ENCODE results near the gene KLHL33.

Gene KLHL33

DNA sequence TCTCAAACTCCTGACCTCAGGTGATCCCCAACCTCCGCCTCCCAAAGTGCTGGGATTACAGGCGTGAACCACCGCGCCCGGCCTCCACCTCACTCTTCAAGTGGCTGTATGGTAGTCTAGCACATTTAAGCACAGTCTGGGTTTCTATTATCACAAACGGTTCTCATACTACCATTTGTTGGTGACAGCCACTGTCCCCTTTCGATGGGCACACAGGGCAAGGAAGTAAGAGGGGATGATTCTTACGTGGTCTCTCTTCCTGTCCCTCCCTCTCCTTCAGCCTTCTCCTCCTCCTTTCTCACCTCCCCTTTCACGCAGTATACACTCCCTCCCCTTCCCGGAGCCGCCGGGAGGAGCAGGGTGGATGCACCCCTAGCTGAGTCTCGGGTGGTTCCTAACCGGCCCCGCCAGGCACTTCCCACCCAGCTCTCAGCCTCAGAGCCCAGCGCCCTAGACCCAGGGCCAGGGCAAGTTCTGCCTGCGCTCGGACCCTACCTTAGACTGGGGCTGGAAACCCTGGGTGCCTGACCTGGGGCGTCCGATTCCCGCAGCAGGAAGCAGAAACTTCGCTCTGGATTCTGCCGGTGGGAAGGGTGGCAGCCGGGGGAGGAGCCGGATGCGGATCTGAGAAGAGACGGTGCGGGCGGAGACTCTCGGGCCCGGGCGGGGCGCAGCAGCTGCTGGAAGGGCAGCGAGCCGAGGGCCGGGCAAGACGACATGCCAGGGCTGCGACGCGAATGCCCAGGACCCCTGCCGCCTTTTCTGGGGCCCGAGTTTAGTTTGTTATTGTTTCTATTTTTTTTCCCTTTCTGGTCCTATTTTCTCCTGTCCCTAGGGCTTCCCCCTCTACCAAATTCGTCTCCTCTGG lies 22.9 kb downstream of the KLHL33 start, which contains the start of gene TEP1:
TSS of gene TEP1 (minus strand) at position 626 of the 868 bp plus-strand sequence. CDS start 5,062 bp downstream, outside the sequence.
- DNase-seq = peak; percentile 72

DNA sequence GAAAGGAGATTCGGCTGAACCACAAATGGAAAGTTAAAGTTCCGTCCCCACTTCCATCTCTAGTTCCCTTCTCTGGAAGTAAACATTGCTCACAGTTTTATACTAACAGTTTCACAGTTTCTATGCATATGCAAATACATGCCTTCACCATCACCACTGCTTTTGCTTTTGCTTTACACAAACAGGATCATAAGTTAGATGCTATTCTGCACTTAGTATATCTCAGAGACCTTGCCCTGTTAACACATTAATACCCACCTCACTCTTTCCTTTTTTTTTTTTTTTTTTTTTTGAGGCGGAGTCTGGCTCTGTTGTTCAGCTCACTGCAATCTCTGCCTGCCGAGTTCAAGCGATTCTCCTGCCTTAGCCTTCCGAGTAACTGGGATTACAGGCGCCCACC lies 23.6 kb downstream of the KLHL33 start:
- DNase-seq = peak; percentile 3

DNA sequence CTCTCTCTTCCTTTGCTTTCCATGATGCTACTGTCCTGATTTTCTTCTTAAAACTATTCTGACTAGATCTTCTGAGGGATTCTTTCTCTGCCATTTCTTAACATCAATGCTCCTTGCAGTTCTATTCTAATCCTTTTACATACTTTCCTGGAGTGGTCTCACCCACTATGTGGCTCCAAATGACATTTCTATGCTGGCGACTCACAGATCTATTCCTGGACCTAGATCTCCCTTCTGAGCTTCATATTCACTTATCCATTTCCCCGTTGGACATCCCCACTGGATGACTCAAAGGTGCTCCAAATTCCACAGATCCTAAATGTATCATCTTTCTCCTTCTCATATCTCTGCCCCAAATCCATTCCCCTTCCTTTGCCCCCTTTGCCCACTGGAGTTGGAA lies 26.7 kb downstream of the KLHL33 start:
- DNase-seq = no peak

DNA sequence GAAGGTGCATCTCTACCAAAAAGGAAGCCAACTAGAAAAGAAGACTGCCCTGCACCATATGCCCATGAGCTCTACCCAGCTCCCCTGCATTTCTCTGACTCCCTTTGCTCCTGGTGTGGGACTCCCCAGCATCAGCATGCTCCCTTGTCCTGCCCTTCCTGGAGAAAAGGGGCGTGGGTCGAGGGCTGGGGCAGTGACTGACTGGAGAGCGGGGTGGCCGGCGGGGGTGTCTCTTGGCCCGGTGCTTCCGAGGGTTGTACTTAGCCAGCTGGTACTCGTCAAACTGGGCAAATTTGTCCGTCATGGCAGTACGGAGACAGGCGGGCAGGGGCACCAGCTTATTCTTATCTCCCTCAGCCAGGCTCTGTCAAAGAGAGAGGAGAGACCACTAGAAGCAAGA lies 32.4 kb downstream of the KLHL33 start:
- DNase-seq = no peak

DNA sequence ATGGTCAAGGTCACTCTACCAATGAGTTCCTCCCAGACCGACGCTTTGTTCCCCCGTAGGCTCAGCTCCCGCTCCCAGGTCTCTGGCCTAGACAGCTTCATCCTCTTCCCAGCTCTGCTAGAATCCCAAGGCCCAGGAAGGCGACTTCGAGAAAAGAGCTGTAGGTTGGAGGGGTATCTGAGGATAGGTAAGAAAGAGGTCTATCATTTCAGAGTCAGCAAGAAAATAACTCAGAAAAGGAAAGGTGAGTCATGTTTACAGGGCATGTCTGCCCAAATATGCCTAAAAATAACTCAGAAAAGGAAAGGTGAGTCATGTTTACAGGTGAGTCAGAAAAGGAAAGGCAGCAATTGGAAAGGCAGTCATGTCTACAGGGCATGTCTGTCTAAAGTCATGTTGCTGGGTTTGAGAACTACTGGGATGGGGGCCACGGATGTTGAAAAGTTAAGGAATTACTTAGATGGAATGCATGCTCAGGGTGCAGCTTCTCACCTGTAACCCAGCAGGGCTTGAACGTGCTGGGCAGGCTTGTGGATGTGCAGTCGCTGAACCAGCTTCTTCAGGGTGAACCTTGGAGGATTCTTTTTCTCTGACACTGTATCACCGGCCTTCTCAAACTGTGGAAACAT lies 34.9 kb downstream of the KLHL33 start:
- DNase-seq = no peak

DNA sequence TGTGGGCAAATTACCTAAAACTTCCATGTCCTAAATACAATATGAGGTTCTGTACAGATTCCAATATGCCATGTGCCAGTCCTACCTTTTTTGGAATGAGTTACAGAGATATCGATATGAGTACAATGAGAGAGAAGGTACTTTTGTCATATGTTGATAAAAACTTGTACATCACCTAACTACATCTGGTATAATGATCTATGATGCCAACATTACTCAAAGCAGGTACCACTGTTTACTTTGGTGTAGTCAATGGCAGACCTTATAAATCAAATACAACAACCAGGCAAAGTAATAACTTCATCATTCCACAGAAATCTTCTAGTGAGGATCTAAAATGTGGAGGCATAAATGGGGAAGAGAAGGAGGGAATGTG lies 35.4 kb downstream of the KLHL33 start:
- DNase-seq = no peak

DNA sequence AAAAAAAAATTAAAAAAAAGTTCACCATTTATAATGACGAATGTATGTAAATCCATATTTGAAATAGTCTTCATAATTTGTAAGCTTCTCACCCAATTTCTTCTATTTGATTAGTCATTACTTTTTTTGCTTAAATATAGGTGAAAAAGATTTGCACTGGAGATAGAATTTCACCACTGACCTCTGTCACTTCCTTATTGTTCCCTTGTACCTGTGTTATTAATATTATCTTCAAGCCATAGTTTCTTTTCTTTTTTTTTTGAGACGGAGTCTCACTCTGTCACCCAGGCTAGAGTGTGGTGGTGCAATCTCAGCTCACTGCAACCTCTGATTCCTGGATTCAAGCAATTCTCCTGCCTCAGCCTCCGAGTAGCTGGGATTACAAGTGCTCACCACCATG lies 38.5 kb downstream of the KLHL33 start:
- DNase-seq = no peak

DNA sequence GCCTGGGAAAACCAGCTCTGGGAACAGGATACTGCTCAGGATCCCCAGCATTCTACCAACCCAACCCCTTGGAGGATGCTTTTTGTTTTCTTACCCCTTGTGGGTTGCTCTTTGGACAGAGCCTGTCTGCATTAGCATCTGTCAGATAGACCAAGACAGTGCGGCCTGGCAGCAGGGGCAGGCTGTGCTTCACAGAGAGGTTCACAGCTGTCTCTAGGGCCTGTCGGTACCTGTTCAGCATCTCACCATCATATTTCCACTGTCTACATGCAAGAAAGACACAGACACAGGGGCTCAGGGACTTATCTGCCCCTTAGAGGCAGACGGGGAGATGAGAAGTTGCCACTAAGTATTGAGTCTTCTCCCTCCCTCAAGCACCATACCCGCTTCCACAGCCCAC lies 44.5 kb downstream of the KLHL33 start:
- no peak for DNase-seq

DNA sequence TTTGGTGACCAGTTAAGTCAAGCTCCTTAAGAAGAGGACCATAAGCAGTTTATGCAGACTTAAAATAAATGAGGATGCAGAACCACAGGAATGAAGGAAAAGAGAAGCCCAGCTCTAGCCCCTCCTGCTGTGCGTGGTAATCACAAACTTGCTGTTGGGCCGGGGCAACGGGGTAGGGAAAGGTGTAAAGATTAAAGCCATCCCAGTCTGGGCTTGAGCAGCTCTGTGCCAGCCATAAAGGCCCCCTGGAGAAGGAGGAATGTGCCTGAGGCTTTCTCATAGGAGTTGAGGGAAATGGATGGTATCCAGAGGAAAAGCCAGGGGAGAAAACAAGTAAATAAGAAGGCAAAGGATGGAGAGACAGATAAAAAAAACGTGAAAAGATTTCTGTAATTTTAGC lies 47.8 kb downstream of the KLHL33 start:
- no peak for DNase-seq

DNA sequence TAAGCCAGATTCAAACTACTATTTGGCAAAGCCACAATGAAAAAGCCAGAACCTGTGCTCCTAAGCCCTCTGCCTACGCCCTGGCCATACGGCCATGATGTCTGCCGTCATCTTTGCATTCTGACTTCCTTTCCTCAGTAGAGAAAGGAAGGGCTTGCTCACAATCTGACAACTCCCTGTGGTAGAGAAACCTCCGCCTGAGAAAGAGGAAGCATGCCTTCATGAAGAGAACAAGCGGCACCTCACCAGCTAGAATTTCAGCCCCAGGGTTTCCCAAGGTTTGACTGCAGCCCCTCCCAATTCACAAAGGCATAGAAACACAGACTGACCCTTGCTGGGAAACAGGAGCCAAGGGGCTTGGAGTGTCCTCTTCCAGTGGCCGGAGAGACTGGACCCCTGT lies 48.4 kb downstream of the KLHL33 start:
- no peak for DNase-seq

DNA sequence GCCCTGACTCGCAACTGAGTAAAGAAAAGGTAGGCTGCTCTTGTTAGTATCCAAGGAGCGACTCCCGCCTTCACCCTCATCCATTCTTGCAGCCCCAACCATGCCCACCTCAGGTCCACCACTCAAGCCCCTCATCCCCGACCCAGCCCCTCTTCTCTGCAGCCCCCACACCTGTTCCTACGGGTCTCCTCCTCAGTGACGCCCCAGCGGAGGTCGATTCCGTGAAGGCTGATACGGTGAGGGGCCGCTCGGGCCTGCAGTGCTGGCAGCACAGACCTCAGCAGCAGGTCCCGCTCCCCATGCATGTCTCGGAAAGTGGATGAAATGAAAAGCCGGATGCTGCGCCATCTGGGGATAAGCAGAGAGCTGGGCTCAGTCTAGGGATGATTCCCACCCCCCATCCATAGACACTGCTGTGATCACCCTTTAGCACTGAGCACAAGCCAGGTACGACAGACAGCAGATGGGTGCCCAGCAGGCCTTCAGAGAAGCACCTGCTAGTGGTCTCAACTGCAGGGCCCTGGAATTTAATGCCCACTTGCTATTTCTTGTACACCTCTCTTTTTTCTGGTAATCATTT lies 49.6 kb downstream of the KLHL33 start:
- no peak for DNase-seq

DNA sequence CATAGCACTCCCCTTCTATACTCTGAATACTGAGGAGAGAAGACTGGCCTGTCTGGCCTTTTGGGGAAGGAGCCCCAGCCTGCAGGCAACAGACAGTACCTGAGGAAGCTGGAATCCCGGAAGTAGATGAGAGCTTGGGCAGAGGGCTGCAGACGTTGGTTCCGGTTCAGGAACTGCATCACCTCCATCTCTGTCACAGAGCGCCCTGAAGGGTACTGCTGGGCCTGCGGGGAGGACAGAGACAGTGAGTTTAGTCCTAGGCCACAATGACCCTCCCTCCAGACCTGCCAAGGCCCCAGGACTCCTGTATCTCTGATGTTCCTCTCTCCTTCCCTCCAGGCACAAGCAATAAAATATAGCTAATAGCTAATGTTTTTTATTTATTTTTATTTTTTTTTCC lies 51.1 kb downstream of the KLHL33 start:
- no peak for DNase-seq

DNA sequence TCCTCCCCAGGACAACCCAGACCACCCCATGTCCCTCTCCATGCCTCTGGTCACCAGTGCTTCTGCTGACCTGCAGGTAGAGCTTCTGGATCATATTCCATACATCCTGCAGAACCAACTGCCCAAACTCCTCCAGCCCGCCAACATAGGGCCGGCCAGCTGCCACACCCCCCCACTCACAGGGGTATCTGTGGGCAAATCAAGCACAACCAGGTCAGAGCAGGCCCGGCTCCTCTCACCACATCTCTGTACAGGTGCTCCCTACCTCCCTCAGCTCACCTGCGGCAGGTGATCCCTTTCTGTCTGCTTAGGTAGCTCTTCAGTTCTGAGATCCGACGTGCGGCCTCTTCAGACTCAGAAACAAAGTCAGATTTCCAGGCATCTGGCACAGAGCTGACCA lies 51.6 kb downstream of the KLHL33 start:
- DNase-seq = no peak

DNA sequence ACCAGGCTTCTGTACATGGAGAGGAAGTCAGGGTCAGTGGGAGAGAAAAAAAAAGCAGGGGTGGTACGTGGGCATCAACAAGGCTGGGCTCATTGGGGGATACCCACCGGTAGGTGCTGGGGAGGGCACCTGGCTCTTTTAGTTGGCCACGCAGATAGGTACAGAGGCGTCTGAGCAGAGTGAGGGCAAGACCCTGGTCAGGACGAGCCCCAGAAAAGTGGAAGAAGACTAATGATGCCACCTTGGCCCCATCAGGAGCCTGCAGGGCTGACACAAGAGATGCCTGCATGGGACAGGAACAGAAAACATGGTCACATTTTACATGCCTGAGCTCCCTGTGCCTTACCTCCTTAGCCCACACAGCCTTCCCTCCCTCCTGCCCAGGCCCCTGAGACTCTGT lies 52.3 kb downstream of the KLHL33 start:
- DNase-seq = no peak

DNA sequence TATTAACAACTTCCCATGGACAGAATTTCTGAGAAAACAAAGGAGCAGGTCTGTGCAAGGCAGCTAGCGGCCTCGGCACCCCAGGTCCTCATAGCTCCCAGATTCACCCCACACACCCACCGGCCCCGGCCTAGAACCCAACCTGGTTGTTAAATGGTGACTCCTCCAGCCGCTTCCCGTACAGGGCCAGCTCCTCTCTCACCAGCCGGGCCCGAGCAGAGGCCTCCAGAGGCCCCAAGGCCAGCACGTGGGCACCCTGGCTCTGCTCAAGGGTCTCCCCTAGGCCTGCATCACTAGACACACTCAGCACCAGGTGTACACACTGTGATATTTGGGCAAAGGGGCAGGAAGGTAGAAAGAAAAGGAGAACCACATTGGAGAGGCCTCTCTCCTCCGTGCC lies 52.9 kb downstream of the KLHL33 start:
- no peak for DNase-seq

DNA sequence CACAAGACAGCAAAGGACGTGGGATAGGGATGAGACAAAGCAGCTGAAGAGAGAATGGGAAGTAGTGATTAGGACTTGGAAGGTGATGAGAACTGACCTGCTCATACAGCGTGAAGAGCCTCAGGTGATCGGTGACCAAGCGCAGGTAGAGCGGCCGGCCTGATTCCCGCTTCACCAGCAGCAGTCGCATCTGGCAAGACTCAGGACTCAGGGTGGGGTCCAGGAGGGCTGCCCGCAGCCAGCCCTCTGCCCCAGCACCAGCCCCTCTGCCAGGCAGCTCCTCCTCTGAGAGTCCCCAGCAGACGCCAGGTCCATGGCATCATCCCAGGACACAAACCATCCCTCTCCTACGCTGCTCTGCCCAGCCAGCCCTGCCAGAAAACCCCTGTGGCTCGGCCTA lies 53.4 kb downstream of the KLHL33 start:
- no peak for DNase-seq

DNA sequence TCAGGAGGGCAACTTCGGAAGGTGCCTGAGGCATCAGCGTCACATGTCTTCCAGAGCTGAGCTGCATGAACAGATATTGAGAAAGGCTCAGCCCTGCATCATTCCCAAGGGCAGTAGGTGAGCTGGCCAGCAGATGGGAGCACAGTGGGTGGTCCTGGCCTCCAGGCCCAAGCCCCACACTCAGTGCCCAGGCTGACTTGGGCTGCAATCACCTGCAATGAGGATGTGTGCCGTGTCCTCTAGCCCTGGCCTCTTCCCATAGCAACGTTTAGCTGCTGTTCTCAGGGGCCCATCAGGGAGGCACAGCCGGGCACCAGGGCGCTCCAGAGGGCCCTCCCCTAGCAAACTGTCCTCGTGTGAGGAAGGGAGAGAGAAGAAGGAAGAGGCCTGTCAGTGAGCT lies 54.6 kb downstream of the KLHL33 start:
- no peak for DNase-seq

DNA sequence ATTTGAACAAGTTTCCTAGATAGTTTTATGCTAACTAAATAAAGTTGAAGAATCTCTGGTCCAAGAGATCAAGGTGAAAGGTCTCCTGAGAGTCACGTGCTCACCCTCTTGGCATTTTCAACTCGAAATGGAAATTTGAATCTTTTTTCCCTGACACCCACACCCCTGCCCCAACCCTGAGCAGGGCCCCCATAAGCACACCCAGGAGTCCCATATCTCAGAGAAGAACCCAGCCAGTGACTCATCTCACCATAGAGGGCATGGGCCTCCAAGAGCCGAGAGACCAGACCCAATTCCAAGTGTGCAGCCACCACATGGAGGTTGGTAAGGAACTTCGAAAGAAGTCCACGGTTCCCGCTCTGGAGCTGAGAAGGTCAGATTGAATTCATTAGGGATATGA lies 55.3 kb downstream of the KLHL33 start:
- DNase-seq = no peak

DNA sequence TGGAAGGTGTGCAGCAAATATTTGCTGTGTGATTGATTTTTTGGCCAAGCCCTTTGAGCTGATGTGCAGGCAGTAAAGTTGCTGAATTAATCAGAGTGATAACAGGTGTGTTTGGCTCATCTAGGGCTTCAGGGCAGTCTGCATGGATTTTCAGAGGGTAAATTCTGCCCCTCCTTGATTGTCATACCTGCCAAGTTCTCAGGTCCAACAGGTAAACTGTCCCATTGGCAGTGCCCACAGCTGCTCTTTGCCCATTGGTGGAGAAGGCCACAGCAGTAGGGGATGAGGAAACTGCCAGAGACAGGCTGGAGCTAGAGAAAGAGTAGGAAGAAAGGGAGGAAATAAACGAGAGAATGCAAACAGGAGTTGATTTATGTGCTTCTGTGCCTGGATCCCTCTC lies 56.2 kb downstream of the KLHL33 start:
- DNase-seq = no peak

DNA sequence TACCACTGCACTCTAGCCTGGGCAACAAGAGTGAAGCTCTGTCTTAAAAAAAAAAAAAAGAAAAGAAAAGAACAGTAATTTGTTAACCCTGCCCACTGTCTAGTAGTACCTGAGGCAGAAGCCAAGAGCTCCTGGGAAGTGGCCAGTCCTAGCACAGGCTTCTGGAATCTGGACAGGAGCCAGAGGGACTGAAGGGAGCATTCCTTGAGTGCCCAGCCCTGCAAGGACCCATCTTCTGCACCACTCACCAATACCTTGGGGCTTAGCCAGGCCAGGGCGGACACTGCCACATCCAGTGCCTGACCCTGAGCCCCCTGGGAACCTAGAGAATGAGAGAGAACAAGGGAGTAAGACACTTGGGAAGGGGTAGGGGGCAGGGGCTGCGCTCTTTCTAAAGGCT lies 58.8 kb downstream of the KLHL33 start:
- DNase-seq = no peak

DNA sequence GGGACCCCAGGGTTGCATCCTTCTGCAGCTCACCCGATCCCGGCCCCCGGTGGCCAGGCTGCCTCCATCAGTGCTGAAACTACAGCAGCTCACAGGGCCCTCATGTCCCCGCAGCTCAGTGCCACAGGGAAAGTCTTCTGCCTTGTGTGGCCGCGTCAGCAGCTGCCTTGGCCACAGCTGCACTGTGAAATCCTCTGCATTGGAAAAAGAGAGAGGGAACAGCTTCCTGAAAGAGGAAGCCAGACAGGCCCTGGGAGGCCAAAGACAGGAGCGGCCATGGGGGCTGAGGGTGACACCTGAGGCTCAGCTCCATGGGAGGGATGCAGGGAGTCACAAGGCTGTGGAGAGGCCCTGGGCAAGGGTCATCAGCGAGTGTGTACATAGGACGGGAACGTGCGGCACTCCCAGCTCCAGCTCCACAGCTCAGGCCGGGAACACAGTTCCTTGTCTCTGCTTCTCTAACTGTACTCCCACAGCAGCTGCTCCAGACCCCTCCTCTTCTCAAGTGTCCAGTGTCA lies 59.8 kb downstream of the KLHL33 start:
- DNase-seq = no peak

Data from NCI-H1694 treated with DMSO at 0.1 percent for 48 hours (cell line).